HepG2 (cell line): ENCODE results near the gene ZFP36. TPM values are rescaled to one million over a fixed set of nuclear protein-coding genes. Genes with fewer than 3 reads are reported as not detected.

Experiments
- ESRRA ChIP-seq: sonication (generic); formaldehyde crosslinking; IDR thresholded peaks from 2 replicates; pipeline ENCODE4 v1.5.1; 2020; ENCODE audit warnings: mild to moderate bottlenecking, low read depth, missing genetic modification reagents
- HNF4A ChIP-seq: sonication (generic); formaldehyde crosslinking; IDR thresholded peaks from 2 replicates; pipeline ENCODE4 v1.4.0; 2020; ENCODE audit warnings: missing genetic modification reagents
- IRX3 ChIP-seq: sonication (generic); formaldehyde crosslinking; IDR thresholded peaks from 2 replicates; pipeline ENCODE4 v1.8.1; 2023; ENCODE audit warnings: mild to moderate bottlenecking, low read depth, missing genetic modification reagents, borderline replicate concordance
- KLF13 ChIP-seq: sonication (generic); formaldehyde crosslinking; IDR thresholded peaks from 2 replicates; pipeline ENCODE4 v1.4.0; 2020; ENCODE audit warnings: mild to moderate bottlenecking, missing genetic modification reagents
- KLF16 ChIP-seq, 2 experiments: sonication (generic) in 1 of 2; formaldehyde crosslinking in 1 of 2; IDR thresholded peaks; 2 replicates each; pipeline versions ENCODE4 v1.6.1 to v1.8.0; 2016 to 2023; ENCODE audit warnings: missing genetic modification reagents in 2 of 2, missing compliant biosample characterization in 1 of 2
- MEIS2 ChIP-seq: sonication (generic); formaldehyde crosslinking; IDR thresholded peaks from 2 replicates; pipeline ENCODE4 v1.9.0; 2021; ENCODE audit warnings: mild to moderate bottlenecking, missing genetic modification reagents
- MXI1 ChIP-seq: IDR thresholded peaks from 3 replicates; pipeline ENCODE4 v1.6.1; 2012; ENCODE audit warnings: low read depth, low read length, inconsistent platforms, borderline replicate concordance
- NPAS2 ChIP-seq: sonication (generic); formaldehyde crosslinking; IDR thresholded peaks from 2 replicates; pipeline ENCODE4 v1.8.0; 2022; ENCODE audit warnings: mild to moderate bottlenecking, missing genetic modification reagents, borderline replicate concordance
- PHF5A ChIP-seq: IDR thresholded peaks from one replicate; pipeline ENCODE4 v1.6.1; 2018; ENCODE audit warnings: low read depth, missing genetic modification reagents; ENCODE audit not compliant: unreplicated experiment
- RAD51 ChIP-seq: fragments of 450-650 bp; IDR thresholded peaks from 2 replicates; pipeline ENCODE4 v1.6.1; 2016; ENCODE audit warnings: borderline replicate concordance
- REST ChIP-seq, 2 experiments: IDR thresholded peaks; 2 replicates each; pipeline ENCODE4 v1.6.1; 2011 to 2012; ENCODE audit warnings: low read length in 2 of 2, borderline replicate concordance in 1 of 2, low read depth in 1 of 2, mild to moderate bottlenecking in 1 of 2, moderate library complexity in 1 of 2
- RXRB ChIP-seq: IDR thresholded peaks from 2 replicates; pipeline ENCODE4 v1.6.1; 2016; ENCODE audit warnings: borderline replicate concordance, missing genetic modification reagents, missing compliant biosample characterization
- SP140L ChIP-seq: sonication (generic); formaldehyde crosslinking; IDR thresholded peaks from 2 replicates; pipeline ENCODE4 v1.4.0; 2020; ENCODE audit warnings: missing genetic modification reagents, borderline replicate concordance
- SP4 ChIP-seq: sonication (generic); formaldehyde crosslinking; IDR thresholded peaks from 2 replicates; pipeline ENCODE4 v1.8.1; 2023; ENCODE audit warnings: mild to moderate bottlenecking, missing genetic modification reagents
- SSRP1 ChIP-seq: IDR thresholded peaks from 2 replicates; pipeline ENCODE4 v1.6.1; 2016; ENCODE audit warnings: control low read depth
- TBL1XR1 ChIP-seq: fragments of 150-350 bp; IDR thresholded peaks from 2 replicates; pipeline ENCODE4 v1.6.1; 2014; ENCODE audit warnings: borderline replicate concordance, low read length; ENCODE audit not compliant: partially characterized antibody
- THAP7 ChIP-seq: sonication (generic); formaldehyde crosslinking; IDR thresholded peaks from 2 replicates; pipeline ENCODE4 v1.8.1; 2023; ENCODE audit warnings: mild to moderate bottlenecking, missing genetic modification reagents
- TOPORS ChIP-seq: sonication (generic); formaldehyde crosslinking; IDR thresholded peaks from 2 replicates; pipeline ENCODE4 v1.8.0; 2023; ENCODE audit warnings: mild to moderate bottlenecking, missing genetic modification reagents
- ZBTB43 ChIP-seq: sonication (generic); formaldehyde crosslinking; conservative IDR thresholded peaks from 2 replicates; pipeline ENCODE4 v1.4.0; 2020; ENCODE audit warnings: missing genetic modification reagents
- ZNF160 ChIP-seq: sonication (generic); formaldehyde crosslinking; IDR thresholded peaks from 2 replicates; pipeline ENCODE4 v1.8.0; 2022; ENCODE audit warnings: mild to moderate bottlenecking, inconsistent platforms, missing genetic modification reagents
- ZNF18 ChIP-seq: sonication (generic); formaldehyde crosslinking; IDR thresholded peaks from 2 replicates; pipeline ENCODE4 v1.8.0; 2022; ENCODE audit warnings: mild to moderate bottlenecking, missing genetic modification reagents; ENCODE audit not compliant: insufficient replicate concordance
- ZNF251 ChIP-seq: sonication (generic); formaldehyde crosslinking; IDR thresholded peaks from 2 replicates; pipeline ENCODE4 v1.9.0; 2021; ENCODE audit warnings: mild to moderate bottlenecking, missing genetic modification reagents
- ZNF558 ChIP-seq: sonication (generic); formaldehyde crosslinking; IDR thresholded peaks from 2 replicates; pipeline ENCODE4 v1.9.0; 2022; ENCODE audit warnings: mild to moderate bottlenecking, missing genetic modification reagents, borderline replicate concordance
- ZNF768 ChIP-seq: sonication (generic); formaldehyde crosslinking; IDR thresholded peaks from 2 replicates; pipeline ENCODE4 v1.4.0; 2020; ENCODE audit warnings: missing genetic modification reagents
- polyA plus RNA-seq, 8 experiments: library from polyadenylated mRNA; depleted of rRNA in 3 of 8; stranded (reverse) in 7 of 8; unstranded in 1 of 8; fragments of >200 nt; fragmentation: Illumina TruSeq in 4 of 8; extraction: Trizol in 4 of 8; gene quantifications; 2 replicates each; pipeline versions ENCODE4 v1.2.1 to v1.2.3, GENCODE V29; 2011 to 2016; ENCODE audit warnings: low read depth in 4 of 8, missing spikeins in 1 of 8, mixed read lengths in 1 of 8; ENCODE audit not compliant: insufficient read depth in 1 of 8
- total RNA-seq, 5 experiments: library from RNA; depleted of rRNA; stranded (reverse); fragments of >200 nt; fragmentation: Illumina TruSeq; extraction: Trizol; gene quantifications; 2 replicates each; pipeline ENCODE4 v1.2.3, GENCODE V29; 2016; ENCODE audit warnings: low read depth in 1 of 5

The ZFP36 gene
- total and polyA plus RNA-seq, 2 of the 13 experiments (the other 11 are each of a cell fraction or from before 2014, with no cell fraction given) = 1.4 to 1.7 TPM

GRCh38 chr19:39413272-39413910 lies 6.7 kb downstream of the ZFP36 start (continued):
- no peak for TF ChIP-seq ZNF18 (CRISPR knock-in tag)
- no peak for TF ChIP-seq THAP7 (CRISPR knock-in tag)
- TF ChIP-seq SP140L (CRISPR knock-in tag) = no peak
- TF ChIP-seq IRX3 = no peak
- no peak for TF ChIP-seq SSRP1 (CRISPR knock-in tag)
- no peak for TF ChIP-seq TBL1XR1
- no peak for TF ChIP-seq HNF4A (CRISPR knock-in tag)
- no peak for TF ChIP-seq PHF5A (CRISPR knock-in tag)
- TF ChIP-seq MXI1 = 0 out of 3 replicates have a peak, but pooled peaks have one; percentile 9
- no peak for TF ChIP-seq RXRB
- TF ChIP-seq KLF16 (CRISPR knock-in tag; IDR thresholded peaks at IDR 0.05) = no peak
- TF ChIP-seq ZBTB43 (CRISPR knock-in tag) = no peak
- TF ChIP-seq ZNF160 (CRISPR knock-in tag) = no peak
- TF ChIP-seq MEIS2 = no peak
- no peak for TF ChIP-seq ZNF251 (CRISPR knock-in tag)
- no peak for TF ChIP-seq NPAS2 (CRISPR knock-in tag)
- TF ChIP-seq REST (IDR thresholded peaks at IDR 0.05; ENCODE audit: borderline replicate concordance in 1 of 2, low read depth in 1 of 2, low read length in 2 of 2) = no peak
- no peak for TF ChIP-seq TOPORS
- TF ChIP-seq ZNF558 (CRISPR knock-in tag) = no peak
- no peak for TF ChIP-seq KLF13 (CRISPR knock-in tag)
- TF ChIP-seq ESRRA (CRISPR knock-in tag) = no peak
- TF ChIP-seq ZNF768 (CRISPR knock-in tag) = no peak
- 0 out of 2 replicates have a peak, but pooled peaks have one; percentile 29 for TF ChIP-seq SP4 (CRISPR knock-in tag)
- no peak for TF ChIP-seq RAD51
